ENCODE measurements around the gene CCDC148.

CCDC148 gene

GRCh38 chr2:158191076-158191895, 265.3 kb downstream of the CCDC148 start:
- no peak for TF ChIP-seq FOXP2 (optimal IDR thresholded peaks at IDR 0.05; ENCODE audit: borderline replicate concordance, extremely low read depth, extremely low read length, insufficient read depth)
- TF ChIP-seq REST (IDR thresholded peaks at IDR 0.05; ENCODE audit: insufficient read depth in 1 of 2, low read depth in 2 of 2, low read length in 2 of 2) = no peak
- TF ChIP-seq POLR2AphosphoS5 (IDR thresholded peaks at IDR 0.05; ENCODE audit: low read depth, low read length) = no peak
- TF ChIP-seq SIN3A (IDR thresholded peaks at IDR 0.05; ENCODE audit: borderline replicate concordance, insufficient read depth, low read length) = no peak
- TF ChIP-seq TAF1 (IDR thresholded peaks at IDR 0.05; ENCODE audit: borderline replicate concordance, insufficient read depth, low read length) = no peak

DNA sequence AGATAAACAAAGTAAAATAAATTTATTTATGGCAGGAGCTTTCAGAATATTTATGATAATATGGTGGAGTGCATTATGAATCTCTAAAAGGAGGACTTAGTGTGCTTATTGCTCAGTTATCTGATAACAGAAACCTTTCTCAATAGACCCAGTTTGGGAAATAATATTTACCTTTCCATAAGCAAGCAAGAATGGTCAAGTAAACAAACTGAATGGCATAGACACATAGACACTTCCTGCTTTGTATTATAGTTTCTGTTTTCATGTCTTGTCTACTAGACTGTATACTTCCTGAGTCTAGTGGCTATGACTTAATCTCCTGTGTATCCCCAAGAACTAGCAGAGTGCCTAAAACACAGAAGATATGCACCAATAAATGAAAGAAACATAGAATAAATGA, 267.0 kb downstream of the CCDC148 start:
- TF ChIP-seq REST (IDR thresholded peaks at IDR 0.05; ENCODE audit: insufficient read depth in 1 of 2, low read depth in 2 of 2, low read length in 2 of 2) (no peak), POLR2AphosphoS5 (IDR thresholded peaks at IDR 0.05; ENCODE audit: low read depth, low read length) (no peak), SIN3A (IDR thresholded peaks at IDR 0.05; ENCODE audit: borderline replicate concordance, insufficient read depth, low read length) (no peak), FOXP2 (optimal IDR thresholded peaks at IDR 0.05; ENCODE audit: borderline replicate concordance, extremely low read depth, extremely low read length, insufficient read depth) (no peak), TAF1 (IDR thresholded peaks at IDR 0.05; ENCODE audit: borderline replicate concordance, insufficient read depth, low read length) (no peak)

GRCh38 chr2:158187908-158188307, 268.6 kb downstream of the CCDC148 start:
- TF ChIP-seq REST (IDR thresholded peaks at IDR 0.05; ENCODE audit: insufficient read depth in 1 of 2, low read depth in 2 of 2, low read length in 2 of 2) (peak; percentile 80 to 96), FOXP2 (optimal IDR thresholded peaks at IDR 0.05; ENCODE audit: borderline replicate concordance, extremely low read depth, extremely low read length, insufficient read depth) (no peak)

DNA sequence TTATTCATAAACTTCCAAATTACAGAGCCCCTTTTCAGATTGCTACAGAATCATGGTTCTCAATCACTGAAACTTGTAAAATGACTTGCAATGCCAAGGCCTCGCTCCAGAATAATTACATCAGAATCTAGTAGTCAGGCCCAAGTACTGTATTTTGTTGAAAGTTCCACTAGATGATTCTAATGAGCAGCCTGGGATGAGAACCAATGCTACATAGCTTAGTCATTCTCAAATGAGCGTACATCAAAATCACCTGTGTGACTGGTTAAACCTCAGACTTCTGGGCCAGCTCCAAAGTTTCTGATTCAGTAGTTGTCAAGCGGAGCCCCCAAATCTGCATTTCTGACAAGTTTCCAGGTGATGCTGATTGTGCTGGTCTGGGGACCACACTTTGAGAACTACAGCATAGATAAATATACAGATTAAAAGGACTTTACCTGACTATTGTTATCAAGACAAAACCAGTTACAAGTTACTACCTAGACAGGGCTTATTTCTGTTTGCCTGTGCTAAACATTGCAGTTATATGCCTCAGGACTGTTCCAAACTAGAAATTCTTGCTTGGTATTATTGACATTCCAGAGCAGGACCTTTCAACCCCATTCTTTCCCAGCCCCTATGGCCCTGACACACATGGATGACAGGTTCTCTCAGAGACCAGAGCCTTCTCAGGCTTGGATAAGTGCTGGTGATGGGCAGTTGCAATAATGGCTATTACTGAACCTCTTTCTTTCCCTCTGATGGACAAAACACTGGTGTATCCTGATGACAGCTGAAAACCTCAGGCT, 271.8 kb downstream of the CCDC148 start:
- TF ChIP-seq SIN3A (IDR thresholded peaks at IDR 0.05; ENCODE audit: borderline replicate concordance, insufficient read depth, low read length) (no peak), REST (IDR thresholded peaks at IDR 0.05; ENCODE audit: insufficient read depth in 1 of 2, low read depth in 2 of 2, low read length in 2 of 2) (no peak), FOXP2 (optimal IDR thresholded peaks at IDR 0.05; ENCODE audit: borderline replicate concordance, extremely low read depth, extremely low read length, insufficient read depth) (no peak), POLR2AphosphoS5 (IDR thresholded peaks at IDR 0.05; ENCODE audit: low read depth, low read length) (no peak), TAF1 (IDR thresholded peaks at IDR 0.05; ENCODE audit: borderline replicate concordance, insufficient read depth, low read length) (no peak)
